GM12878 (cell line): ENCODE data around the gene PRR18.

Experiments
- BHLHE40 ChIP-seq, 2 experiments: fragments of 450-650 bp in 1 of 2; IDR thresholded peaks; 2 replicates each; pipeline ENCODE4 v1.6.1; 2011 to 2017; ENCODE audit warnings: low read depth in 2 of 2, borderline replicate concordance in 1 of 2, improper control_type of control experiment in 1 of 2, low read length in 1 of 2, mild to moderate bottlenecking in 1 of 2
- EP300 ChIP-seq, 2 experiments: fragments of 150-350 bp in 1 of 2; IDR thresholded peaks; 2 replicates each; pipeline ENCODE4 v1.6.1; 2011 to 2012; ENCODE audit warnings: low read depth in 2 of 2, low read length in 2 of 2, borderline replicate concordance in 1 of 2, improper control_type of control experiment in 1 of 2, inconsistent platforms in 1 of 2; ENCODE audit not compliant: control insufficient read depth in 1 of 2
- HCFC1 ChIP-seq: fragments of 150-350 bp; IDR thresholded peaks from 2 replicates; pipeline ENCODE4 v1.6.1; 2014; ENCODE audit warnings: low read length
- JUND ChIP-seq: IDR thresholded peaks from 2 replicates; pipeline ENCODE4 v1.6.1; 2012; ENCODE audit warnings: low read depth, mild to moderate bottlenecking, low read length, improper control_type of control experiment, moderate library complexity
- NFIC ChIP-seq: IDR thresholded peaks from 2 replicates; pipeline ENCODE4 v1.6.1; 2012; ENCODE audit warnings: low read depth, mild to moderate bottlenecking, inconsistent platforms, low read length, moderate library complexity
- RAD21 ChIP-seq: IDR thresholded peaks from 2 replicates; pipeline ENCODE4 v1.6.1; 2011; ENCODE audit warnings: mild to moderate bottlenecking, low read depth, low read length, moderate library complexity; ENCODE audit not compliant: insufficient read depth
- STAT1 ChIP-seq: fragments of 450-650 bp; conservative IDR thresholded peaks from 2 replicates; pipeline ENCODE4 v1.6.1; 2014; ENCODE audit warnings: antibody characterized with exemption, mild to moderate bottlenecking
- TF ChIP-seq, protein P1 (sequence below), 3 experiments: IDR thresholded peaks in 2 of 3; conservative IDR thresholded peaks in 1 of 3; 2 replicates each; pipeline ENCODE4 v1.5.1; 2011; ENCODE audit warnings: low read depth in 3 of 3, low read length in 3 of 3, mild to moderate bottlenecking in 3 of 3, control low read depth in 2 of 3, moderate library complexity in 2 of 3, inconsistent platforms in 1 of 3, mixed read lengths in 1 of 3; ENCODE audit not compliant: control insufficient read depth in 2 of 3, insufficient read depth in 1 of 3; ENCODE audit errors: extremely low read depth in 1 of 3
- TF ChIP-seq, protein P2 (sequence below): IDR thresholded peaks from 2 replicates; pipeline ENCODE4 v1.6.1; 2011; ENCODE audit warnings: low read depth, mild to moderate bottlenecking, low read length, moderate library complexity, borderline replicate concordance; ENCODE audit errors: extremely low read depth
- TF ChIP-seq, protein P3 (sequence below): IDR thresholded peaks from 2 replicates; pipeline ENCODE4 v1.6.1; 2011; ENCODE audit warnings: low read depth, low read length, improper control_type of control experiment, borderline replicate concordance
- TF ChIP-seq, protein P4 (sequence below): fragments of 450-650 bp; formaldehyde crosslinking; IDR thresholded peaks from 2 replicates; pipeline ENCODE4 v1.5.0; 2022; ENCODE audit warnings: mild to moderate bottlenecking, missing genetic modification characterization

DNA sequence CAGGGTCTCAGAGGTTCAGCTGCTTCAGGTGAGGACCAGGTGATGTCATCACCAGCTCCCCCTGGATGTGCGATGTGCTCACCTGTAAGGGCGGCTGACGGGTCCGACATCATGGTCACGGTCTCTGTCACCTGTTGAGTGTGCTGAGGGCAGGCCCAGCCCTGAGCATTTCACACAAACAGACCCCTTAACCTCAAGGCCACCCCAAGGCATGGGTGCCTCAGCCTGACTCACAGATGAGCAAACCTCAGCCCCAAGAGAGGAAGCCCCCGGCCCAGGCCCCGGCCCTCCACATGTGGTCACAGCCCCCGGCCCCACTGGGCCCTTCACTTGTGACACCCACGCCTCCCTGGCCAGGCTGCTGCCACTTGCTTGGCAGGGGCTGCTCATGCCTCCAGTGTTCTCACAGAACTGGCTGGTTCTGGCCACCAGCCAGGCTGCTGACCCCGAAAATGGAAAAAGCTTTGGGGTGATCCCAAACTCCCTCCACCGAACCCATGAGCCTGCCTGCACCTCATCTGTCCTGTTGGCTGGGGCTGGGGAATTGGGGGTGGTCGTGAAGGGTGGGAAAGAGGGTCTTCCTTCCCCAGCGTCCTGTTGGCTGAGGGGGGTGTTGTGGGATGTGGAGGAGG, 33.3 kb downstream of the PRR18 start:
- TF ChIP-seq, protein P1, sequence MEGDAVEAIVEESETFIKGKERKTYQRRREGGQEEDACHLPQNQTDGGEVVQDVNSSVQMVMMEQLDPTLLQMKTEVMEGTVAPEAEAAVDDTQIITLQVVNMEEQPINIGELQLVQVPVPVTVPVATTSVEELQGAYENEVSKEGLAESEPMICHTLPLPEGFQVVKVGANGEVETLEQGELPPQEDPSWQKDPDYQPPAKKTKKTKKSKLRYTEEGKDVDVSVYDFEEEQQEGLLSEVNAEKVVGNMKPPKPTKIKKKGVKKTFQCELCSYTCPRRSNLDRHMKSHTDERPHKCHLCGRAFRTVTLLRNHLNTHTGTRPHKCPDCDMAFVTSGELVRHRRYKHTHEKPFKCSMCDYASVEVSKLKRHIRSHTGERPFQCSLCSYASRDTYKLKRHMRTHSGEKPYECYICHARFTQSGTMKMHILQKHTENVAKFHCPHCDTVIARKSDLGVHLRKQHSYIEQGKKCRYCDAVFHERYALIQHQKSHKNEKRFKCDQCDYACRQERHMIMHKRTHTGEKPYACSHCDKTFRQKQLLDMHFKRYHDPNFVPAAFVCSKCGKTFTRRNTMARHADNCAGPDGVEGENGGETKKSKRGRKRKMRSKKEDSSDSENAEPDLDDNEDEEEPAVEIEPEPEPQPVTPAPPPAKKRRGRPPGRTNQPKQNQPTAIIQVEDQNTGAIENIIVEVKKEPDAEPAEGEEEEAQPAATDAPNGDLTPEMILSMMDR (IDR thresholded peaks at IDR 0.05 in 2 of 3, conservative IDR thresholded peaks at IDR 0.05 in 1 of 3; ENCODE audit: control insufficient read depth in 2 of 3, extremely low read depth in 1 of 3, insufficient read depth in 1 of 3, low read depth in 3 of 3, low read length in 3 of 3): no peak
- TF ChIP-seq BHLHE40 (IDR thresholded peaks at IDR 0.05; ENCODE audit: borderline replicate concordance in 1 of 2, low read depth in 2 of 2, low read length in 1 of 2) (no peak), JUND (no peak), STAT1 (no peak), EP300 (IDR thresholded peaks at IDR 0.05; ENCODE audit: borderline replicate concordance in 1 of 2, control insufficient read depth in 1 of 2, low read depth in 2 of 2, low read length in 2 of 2) (no peak), RAD21 (no peak), NFIC (no peak), HCFC1 (no peak)
- TF ChIP-seq, protein P2, sequence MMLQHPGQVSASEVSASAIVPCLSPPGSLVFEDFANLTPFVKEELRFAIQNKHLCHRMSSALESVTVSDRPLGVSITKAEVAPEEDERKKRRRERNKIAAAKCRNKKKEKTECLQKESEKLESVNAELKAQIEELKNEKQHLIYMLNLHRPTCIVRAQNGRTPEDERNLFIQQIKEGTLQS: no peak
- TF ChIP-seq, protein P3, sequence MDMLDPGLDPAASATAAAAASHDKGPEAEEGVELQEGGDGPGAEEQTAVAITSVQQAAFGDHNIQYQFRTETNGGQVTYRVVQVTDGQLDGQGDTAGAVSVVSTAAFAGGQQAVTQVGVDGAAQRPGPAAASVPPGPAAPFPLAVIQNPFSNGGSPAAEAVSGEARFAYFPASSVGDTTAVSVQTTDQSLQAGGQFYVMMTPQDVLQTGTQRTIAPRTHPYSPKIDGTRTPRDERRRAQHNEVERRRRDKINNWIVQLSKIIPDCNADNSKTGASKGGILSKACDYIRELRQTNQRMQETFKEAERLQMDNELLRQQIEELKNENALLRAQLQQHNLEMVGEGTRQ: no peak
- TF ChIP-seq, protein P4, sequence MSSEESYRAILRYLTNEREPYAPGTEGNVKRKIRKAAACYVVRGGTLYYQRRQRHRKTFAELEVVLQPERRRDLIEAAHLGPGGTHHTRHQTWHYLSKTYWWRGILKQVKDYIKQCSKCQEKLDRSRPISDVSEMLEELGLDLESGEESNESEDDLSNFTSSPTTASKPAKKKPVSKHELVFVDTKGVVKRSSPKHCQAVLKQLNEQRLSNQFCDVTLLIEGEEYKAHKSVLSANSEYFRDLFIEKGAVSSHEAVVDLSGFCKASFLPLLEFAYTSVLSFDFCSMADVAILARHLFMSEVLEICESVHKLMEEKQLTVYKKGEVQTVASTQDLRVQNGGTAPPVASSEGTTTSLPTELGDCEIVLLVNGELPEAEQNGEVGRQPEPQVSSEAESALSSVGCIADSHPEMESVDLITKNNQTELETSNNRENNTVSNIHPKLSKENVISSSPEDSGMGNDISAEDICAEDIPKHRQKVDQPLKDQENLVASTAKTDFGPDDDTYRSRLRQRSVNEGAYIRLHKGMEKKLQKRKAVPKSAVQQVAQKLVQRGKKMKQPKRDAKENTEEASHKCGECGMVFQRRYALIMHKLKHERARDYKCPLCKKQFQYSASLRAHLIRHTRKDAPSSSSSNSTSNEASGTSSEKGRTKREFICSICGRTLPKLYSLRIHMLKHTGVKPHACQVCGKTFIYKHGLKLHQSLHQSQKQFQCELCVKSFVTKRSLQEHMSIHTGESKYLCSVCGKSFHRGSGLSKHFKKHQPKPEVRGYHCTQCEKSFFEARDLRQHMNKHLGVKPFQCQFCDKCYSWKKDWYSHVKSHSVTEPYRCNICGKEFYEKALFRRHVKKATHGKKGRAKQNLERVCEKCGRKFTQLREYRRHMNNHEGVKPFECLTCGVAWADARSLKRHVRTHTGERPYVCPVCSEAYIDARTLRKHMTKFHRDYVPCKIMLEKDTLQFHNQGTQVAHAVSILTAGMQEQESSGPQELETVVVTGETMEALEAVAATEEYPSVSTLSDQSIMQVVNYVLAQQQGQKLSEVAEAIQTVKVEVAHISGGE (CRISPR knock-in tag): no peak
